Natural killer cell (primary cell): ENCODE data around the gene CBFA2T3. TPM values are rescaled to one million over a fixed set of nuclear protein-coding genes. Genes with fewer than 3 reads are reported as not detected.
A peak's percentile ranks its signal among the peaks of the same experiment; 100 is the strongest.

Experiments used
- ATAC-seq, 3 donors: fragments of 150-1000 bp in 2 of 3; fragments of 200-7000 bp in 1 of 3; cut with Tn5 transposase; 1 replicate in 1 of 3; 2 replicates in 2 of 3; pipeline ENCODE4 v1.10.0; 2021; ENCODE audit warnings: mild to moderate bottlenecking in 2 of 3, moderate library complexity in 2 of 3
- DNase-seq, 2 donors: peaks; one replicate each; pipeline versions ENCODE4 v3.0.0 to v3.0.0-alpha.2; 2013 to 2021; ENCODE audit warnings: mixed read lengths in 1 of 2
- H3K27ac ChIP-seq: one replicate; pipeline ENCODE4 v1.5.1; 2013; ENCODE audit warnings: mild to moderate bottlenecking, low read length
- H3K27me3 ChIP-seq: one replicate; pipeline ENCODE4 v1.6.1; 2013; ENCODE audit warnings: low read length; ENCODE audit not compliant: control insufficient read depth, insufficient read depth
- H3K36me3 ChIP-seq: one replicate; pipeline ENCODE4 v1.6.1; 2013; ENCODE audit warnings: low read length; ENCODE audit not compliant: control insufficient read depth, insufficient read depth
- H3K4me1 ChIP-seq: one replicate; pipeline ENCODE4 v1.6.1; 2013; ENCODE audit warnings: low read length; ENCODE audit not compliant: control insufficient read depth, insufficient read depth
- H3K4me3 ChIP-seq: one replicate; pipeline ENCODE4 v1.5.1; 2013; ENCODE audit warnings: low read length
- H3K9me3 ChIP-seq: one replicate; pipeline ENCODE4 v1.6.1; 2013; ENCODE audit warnings: low read length; ENCODE audit not compliant: control insufficient read depth, insufficient read depth
- H3K27ac Mint-ChIP-seq, 2 donors: one replicate each; pipeline ENCODE4 v1.8.0; 2022; ENCODE audit warnings: mild to moderate bottlenecking in 2 of 2, mixed read lengths in 2 of 2, moderate library complexity in 1 of 2
- H3K27me3 Mint-ChIP-seq, 2 donors: one replicate each; pipeline ENCODE4 v1.8.0; 2022; ENCODE audit warnings: low read depth in 2 of 2, mixed read lengths in 2 of 2
- H3K36me3 Mint-ChIP-seq: one replicate; pipeline ENCODE4 v1.8.0; 2022; ENCODE audit warnings: mixed read lengths
- H3K4me1 Mint-ChIP-seq, 2 donors: one replicate each; pipeline ENCODE4 v1.8.0; 2022; ENCODE audit warnings: mixed read lengths in 2 of 2
- H3K4me3 Mint-ChIP-seq: one replicate; pipeline ENCODE4 v1.8.0; 2022; ENCODE audit warnings: mild to moderate bottlenecking, moderate library complexity, mixed read lengths
- H3K9me3 Mint-ChIP-seq, 2 donors: one replicate each; pipeline ENCODE4 v1.8.0; 2022; ENCODE audit warnings: mixed read lengths in 2 of 2
- CTCF ChIP-seq: fragments of 200-600 bp; IDR thresholded peaks from one replicate; pipeline ENCODE4 v1.8.0; 2022; ENCODE audit warnings: antibody characterized with exemption
- WGBS: methylation state at CpG from one replicate; pipeline ENCODE4 v1.1.7; 2013; ENCODE audit warnings: missing lambda C conversion rate; ENCODE audit not compliant: insufficient coverage; 5-methylcytosine and 5-hydroxymethylcytosine counted together
- intact Hi-C: fragments of 100-400 bp; cut with micrococcal nuclease; formaldehyde crosslinking; loops from one replicate; pipeline ENCODE4 v1.14.2; 2022
- total RNA-seq, 4 donors: library from RNA; stranded (reverse); fragments of 120-200 nt in 1 of 4; gene quantifications; one replicate each; pipeline versions ENCODE4 v1.2.3 to v1.2.4, GENCODE V29; 2013 to 2022

Gene CBFA2T3
- total RNA-seq, 3 donors from 2014 or later (not counting 1 experiment from before 2014, with no cell fraction given), result 2.5 to 7.8 (median 4.2) TPM

GRCh38 chr16:88957887-88958577 lies 19.0 kb downstream of the CBFA2T3 start:
- Histone ChIP-seq H3K9me3 (no peaks in the 10 kb centered on the region), H3K4me3 (no peak overlapping the region), H3K27ac (no peak overlapping the region), H3K36me3 (no peaks in the 10 kb centered on the region), H3K4me1 (peaks cover 43% of the 10 kb centered on the region), H3K27me3 (no peaks in the 10 kb centered on the region)
- intact Hi-C loops, result no loop called here
- 24% methylated on average over 25 of the region's 25 CpGs for WGBS
- TF ChIP-seq CTCF, result no peak
- peak in 1 of 2 donors; percentile 38 for DNase-seq
- peaks cover 7 to 31% of the 10 kb centered on the region in 2 donors for H3K27me3 Mint-ChIP-seq
- peaks cover 10 to 15% of the 10 kb centered on the region in 2 donors for H3K4me1 Mint-ChIP-seq
- peak overlapping the region; percentile 45 for H3K4me3 Mint-ChIP-seq
- H3K27ac Mint-ChIP-seq, result no peak overlapping the region
- H3K9me3 Mint-ChIP-seq, result no peaks in the 10 kb centered on the region
- H3K36me3 Mint-ChIP-seq, result no peaks in the 10 kb centered on the region
- peak in 2 of 3 donors; percentile 37 to 66 for ATAC-seq

GRCh38 chr16:88957433-88957767 lies 19.6 kb downstream of the CBFA2T3 start:
- H3K9me3 ChIP-seq, result no peaks in the 10 kb centered on the region
- Mint-ChIP-seq H3K9me3 (no peaks in the 10 kb centered on the region), H3K36me3 (no peaks in the 10 kb centered on the region), H3K4me1 (peaks cover 10 to 15% of the 10 kb centered on the region in 2 donors), H3K4me3 (no peak overlapping the region), H3K27me3 (peaks cover 7 to 31% of the 10 kb centered on the region in 2 donors), H3K27ac (no peak overlapping the region)
- no peak for ATAC-seq
- H3K4me1 ChIP-seq, result peaks cover 37% of the 10 kb centered on the region
- no peak overlapping the region for H3K4me3 ChIP-seq
- 65% methylated on average over 9 of the region's 9 CpGs for WGBS
- H3K36me3 ChIP-seq, result no peaks in the 10 kb centered on the region
- no peak for TF ChIP-seq CTCF
- H3K27ac ChIP-seq, result no peak overlapping the region
- intact Hi-C loops, result no loop called here
- no peaks in the 10 kb centered on the region for H3K27me3 ChIP-seq
- DNase-seq, result no peak

GRCh38 chr16:88956546-88957432 lies 20.2 kb downstream of the CBFA2T3 start:
- Histone ChIP-seq H3K27ac (no peak overlapping the region), H3K4me3 (no peak overlapping the region), H3K27me3 (no peaks in the 10 kb centered on the region), H3K36me3 (no peaks in the 10 kb centered on the region), H3K4me1 (peaks cover 35% of the 10 kb centered on the region), H3K9me3 (no peaks in the 10 kb centered on the region)
- Mint-ChIP-seq H3K27ac (no peak overlapping the region), H3K27me3 (peaks cover 7 to 27% of the 10 kb centered on the region in 2 donors), H3K4me3 (no peak overlapping the region), H3K4me1 (peaks cover 10 to 15% of the 10 kb centered on the region in 2 donors), H3K9me3 (no peaks in the 10 kb centered on the region), H3K36me3 (no peaks in the 10 kb centered on the region)
- WGBS, result 65% methylated on average over 33 of the region's 33 CpGs
- no peak for DNase-seq
- no peak for TF ChIP-seq CTCF
- no peak for ATAC-seq
- intact Hi-C loops, result no loop called here
